ENCODE results near the gene NPC1L1. TPM values are rescaled to one million over a fixed set of nuclear protein-coding genes. Genes with fewer than 3 reads are reported as not detected.

NPC1L1 gene
- total and polyA plus RNA-seq, 2 of the 4 experiments (the other 2 are of a cell fraction): 0.07 TPM; not detected in 1

DNA sequence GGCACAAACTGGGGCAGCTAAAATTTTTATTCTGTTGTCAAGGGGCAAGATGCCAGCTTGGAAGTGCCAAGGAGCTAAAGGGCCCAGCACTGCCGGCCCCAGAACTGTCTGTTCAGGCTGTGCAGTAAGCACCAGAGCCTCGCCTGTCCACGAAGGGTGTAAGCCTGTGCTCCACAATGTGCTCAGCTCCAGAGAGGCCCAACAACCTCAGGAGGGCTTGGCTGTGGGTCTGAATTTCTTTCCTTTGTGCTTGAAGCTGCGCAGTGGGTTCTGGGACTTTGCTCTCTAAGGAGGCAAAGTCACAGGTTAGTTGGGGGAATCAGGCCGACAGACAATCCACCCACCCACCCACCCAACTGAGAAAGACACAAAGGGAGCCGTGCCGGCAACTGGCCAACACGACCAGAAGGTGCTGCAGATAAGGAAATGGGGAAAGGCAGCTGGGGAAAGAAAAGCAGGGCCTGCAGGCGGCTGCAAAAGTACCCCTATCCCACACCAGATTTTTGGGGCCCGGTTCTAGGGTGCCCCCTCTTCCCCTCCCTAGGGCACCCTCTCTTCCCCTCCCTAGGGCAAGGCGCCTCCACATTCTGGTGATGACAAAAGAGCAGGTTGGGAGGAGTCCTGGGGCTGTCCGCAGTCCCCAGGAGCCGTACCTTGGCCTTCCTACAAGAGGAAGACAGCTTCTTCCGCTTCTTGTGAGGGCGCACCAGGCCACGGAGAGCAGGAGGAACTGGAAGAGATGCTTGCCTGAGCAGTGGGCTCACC lies 24.8 kb upstream of the NPC1L1 start:
- no peak overlapping the region for H3K4me2 ChIP-seq (ENCODE audit: low read depth, low read length)
- H4K20me1 ChIP-seq (ENCODE audit: insufficient read depth, low read length): peaks cover 29% of the 10 kb centered on the region
- H2AFZ ChIP-seq (replicated peaks; ENCODE audit: low read length, poor library complexity): no peak overlapping the region
- H3K9me3 ChIP-seq (ENCODE audit: control insufficient read depth, insufficient read depth, low read length): no peaks in the 10 kb centered on the region
- H3K79me1 ChIP-seq (ENCODE audit: low read depth in 1 of 2, low read length in 2 of 2): peaks cover 13 to 41% of the 10 kb centered on the region in 2 experiments; a peak in 3 of 4 replicates
- ChIA-PET CTCF (interaction anchor here (0.8 to 2.3 kb wide), 14 partner anchors 10 to 325 kb away, joined by 3 to 14 read pairs (median 4); partner anchors contain the start of genes NUDCD3 and TMED4), POLR2A (ENCODE audit: unreplicated experiment) (no interaction called here)
- H2BK120ac ChIP-seq (ENCODE audit: low read depth, low read length): no peak overlapping the region
- no TSS peak for BruUV-seq (replicated peaks)
- peaks cover 64% of the 10 kb centered on the region for H3K36me3 ChIP-seq (ENCODE audit: control insufficient read depth, insufficient read depth, low read length)
- no peak overlapping the region for H2AK5ac ChIP-seq (ENCODE audit: low read depth, low read length)
- peaks cover 6% of the 10 kb centered on the region; the same call in 1 of the 2 replicates for H3K9me1 ChIP-seq (ENCODE audit: insufficient read depth, low read length)
- in situ Hi-C loops (cut with MboI; ENCODE audit: low sequenced_read_pairs): loop anchor here (10.0 kb wide), 1 partner anchor 321 kb away; no protein-coding TSS in a partner anchor
- dilution Hi-C loops (cut with HindIII; ENCODE audit: low sequenced_read_pairs, unreplicated experiment): no loop called here
- H3K27me3 ChIP-seq (ENCODE audit: control insufficient read depth, insufficient read depth, low read length): no peaks in the 10 kb centered on the region
- H2AK9ac ChIP-seq (replicated peaks; ENCODE audit: low read depth, low read length, poor library complexity): no peak overlapping the region
- H2BK20ac ChIP-seq (ENCODE audit: low read depth, low read length): no peak overlapping the region
- H3K23ac ChIP-seq (ENCODE audit: low read depth, low read length): no peak overlapping the region
- intact Hi-C loops (cut with micrococcal nuclease): loop anchor here (1.0 kb wide), 3 partner anchors 76 to 325 kb away; partner anchors contain the start of gene NUDCD3
- WGBS, 2 experiments (ENCODE audit: extremely low coverage in 2 of 2, insufficient read length in 1 of 2): 76% methylated on average over 7 of the region's 16 CpGs; no CpG with 5 or more reads in 1 of the 2 experiments
- H3K18ac ChIP-seq (ENCODE audit: low read depth, low read length): no peak overlapping the region
- DNase-seq (no peak), ATAC-seq (ENCODE audit: low read depth) (peak; percentile 44)
- peaks cover 2% of the 10 kb centered on the region; the same call in 1 of the 2 replicates for H3K4me1 ChIP-seq (ENCODE audit: control insufficient read depth, insufficient read depth, low read length)
- no peak overlapping the region for H2BK15ac ChIP-seq (ENCODE audit: low read depth, low read length)
- H4K8ac ChIP-seq (ENCODE audit: low read depth in 2 of 2, low read length in 2 of 2): no peak overlapping the region
- no peak overlapping the region for H3K4ac ChIP-seq (ENCODE audit: low read depth, low read length)
- H4K5ac ChIP-seq (ENCODE audit: low read depth, low read length): no peak overlapping the region
- H3K14ac ChIP-seq (replicated peaks; ENCODE audit: low read depth, low read length): no peak overlapping the region
- no peak overlapping the region for H2BK5ac ChIP-seq (ENCODE audit: low read depth, low read length, poor library complexity, severe bottlenecking)
- no peak overlapping the region for H3K27ac ChIP-seq (ENCODE audit: insufficient read depth, low read length)
- no peak overlapping the region for H3K4me3 ChIP-seq (ENCODE audit: insufficient read depth, low read depth, low read length)
- H4K91ac ChIP-seq (ENCODE audit: insufficient read depth, low read depth, low read length): no peak overlapping the region
- no peak overlapping the region for H3K9ac ChIP-seq (ENCODE audit: low read depth, low read length)
- H3K56ac ChIP-seq (ENCODE audit: extremely low read depth, insufficient read depth, low read length): no peak overlapping the region
- no peak for TF ChIP-seq NFE2L2 (IDR thresholded peaks at IDR 0.05; ENCODE audit: low read depth, low read length)
- no peak for TF ChIP-seq MXI1 (IDR thresholded peaks at IDR 0.05; ENCODE audit: borderline replicate concordance, low read depth, low read length)
- no peak for TF ChIP-seq SMC3 (IDR thresholded peaks at IDR 0.05; ENCODE audit: low read depth, low read length)
- no peak for TF ChIP-seq MAZ (IDR thresholded peaks at IDR 0.05; ENCODE audit: borderline replicate concordance, low read depth, low read length)
- TF ChIP-seq MAFK (IDR thresholded peaks at IDR 0.05; ENCODE audit: low read depth, low read length): no peak
- no peak for TF ChIP-seq CEBPB (IDR thresholded peaks at IDR 0.05; ENCODE audit: low read depth, low read length)
- TF ChIP-seq, protein P1, sequence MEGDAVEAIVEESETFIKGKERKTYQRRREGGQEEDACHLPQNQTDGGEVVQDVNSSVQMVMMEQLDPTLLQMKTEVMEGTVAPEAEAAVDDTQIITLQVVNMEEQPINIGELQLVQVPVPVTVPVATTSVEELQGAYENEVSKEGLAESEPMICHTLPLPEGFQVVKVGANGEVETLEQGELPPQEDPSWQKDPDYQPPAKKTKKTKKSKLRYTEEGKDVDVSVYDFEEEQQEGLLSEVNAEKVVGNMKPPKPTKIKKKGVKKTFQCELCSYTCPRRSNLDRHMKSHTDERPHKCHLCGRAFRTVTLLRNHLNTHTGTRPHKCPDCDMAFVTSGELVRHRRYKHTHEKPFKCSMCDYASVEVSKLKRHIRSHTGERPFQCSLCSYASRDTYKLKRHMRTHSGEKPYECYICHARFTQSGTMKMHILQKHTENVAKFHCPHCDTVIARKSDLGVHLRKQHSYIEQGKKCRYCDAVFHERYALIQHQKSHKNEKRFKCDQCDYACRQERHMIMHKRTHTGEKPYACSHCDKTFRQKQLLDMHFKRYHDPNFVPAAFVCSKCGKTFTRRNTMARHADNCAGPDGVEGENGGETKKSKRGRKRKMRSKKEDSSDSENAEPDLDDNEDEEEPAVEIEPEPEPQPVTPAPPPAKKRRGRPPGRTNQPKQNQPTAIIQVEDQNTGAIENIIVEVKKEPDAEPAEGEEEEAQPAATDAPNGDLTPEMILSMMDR (conservative IDR thresholded peaks at IDR 0.05; ENCODE audit: low read depth, low read length): no peak
- TF ChIP-seq RAD21 (IDR thresholded peaks at IDR 0.05; ENCODE audit: low read length): no peak
- no peak for TF ChIP-seq USF2 (IDR thresholded peaks at IDR 0.05; ENCODE audit: low read depth, low read length)
- no peak for TF ChIP-seq CHD1 (IDR thresholded peaks at IDR 0.05; ENCODE audit: low read depth, low read length)
- no peak for TF ChIP-seq RCOR1 (IDR thresholded peaks at IDR 0.05; ENCODE audit: insufficient replicate concordance, low read length)
- no peak for TF ChIP-seq FOS (IDR thresholded peaks at IDR 0.05; ENCODE audit: low read depth, low read length)
- TF ChIP-seq BHLHE40 (IDR thresholded peaks at IDR 0.05; ENCODE audit: low read depth, low read length): no peak
- TF ChIP-seq POLR2A (IDR thresholded peaks at IDR 0.05; ENCODE audit: low read depth, low read length): no peak
- no peak for TF ChIP-seq RFX5 (IDR thresholded peaks at IDR 0.05; ENCODE audit: low read depth, low read length)
